ENCODE data around the gene ZNF407.

The ZNF407 gene

DNA sequence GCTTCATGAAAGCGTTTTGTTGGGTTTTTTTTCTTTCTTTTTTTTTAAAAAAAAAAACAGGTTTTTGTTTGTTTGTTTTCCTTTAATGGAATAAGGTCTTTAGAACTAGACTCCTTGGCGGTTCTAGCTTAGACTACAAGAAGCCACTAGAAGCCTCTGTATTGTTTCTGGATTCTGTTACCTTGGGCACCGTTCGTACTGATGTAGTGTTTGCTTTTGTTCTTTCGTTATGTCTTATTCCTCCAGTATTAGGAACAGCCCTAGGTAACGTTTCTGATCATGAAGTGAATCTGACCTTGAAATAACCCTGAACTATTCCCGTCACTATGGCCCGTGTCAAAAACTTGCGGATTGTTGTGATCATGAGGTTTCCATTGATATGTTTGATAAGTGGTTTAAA is 446.6 kb downstream of the ZNF407 start:
- H2BK15ac ChIP-seq (replicated peaks; ENCODE audit: low read depth) = no peak overlapping the region
- no peak overlapping the region for H3K27ac ChIP-seq (ENCODE audit: low read depth, low read length)
- H3K4me3 ChIP-seq (ENCODE audit: low read length) = no peak overlapping the region
- no peak overlapping the region for H4K8ac ChIP-seq (ENCODE audit: low read depth, low read length)
- H3K9ac ChIP-seq (ENCODE audit: low read length) = no peak overlapping the region
- no peak overlapping the region for H3K4me2 ChIP-seq (ENCODE audit: low read length)
- H3K79me1 ChIP-seq (ENCODE audit: low read length) = no peaks in the 10 kb centered on the region
- DNase-seq = no peak
- no peaks in the 10 kb centered on the region for H3K27me3 ChIP-seq (ENCODE audit: insufficient read depth, low read length, poor library complexity)
- no peak overlapping the region for H2BK120ac ChIP-seq (ENCODE audit: low read depth, low read length)
- no peak overlapping the region for H2AK5ac ChIP-seq (ENCODE audit: low read length)
- H3K79me2 ChIP-seq (ENCODE audit: control insufficient read depth, insufficient read depth, low read length) = no peaks in the 10 kb centered on the region
- H2BK5ac ChIP-seq (ENCODE audit: low read length) = no peak overlapping the region
- H4K5ac ChIP-seq (ENCODE audit: low read length) = no peak overlapping the region
- H3K18ac ChIP-seq (ENCODE audit: low read length) = no peak overlapping the region
- no peaks in the 10 kb centered on the region for H3K36me3 ChIP-seq (ENCODE audit: control insufficient read depth, insufficient read depth, low read length)
- WGBS (ENCODE audit: extremely low coverage, insufficient coverage, low lambda C conversion rate) = no CpG with 5 or more reads among the region's 9 CpGs
- H3K4ac ChIP-seq (ENCODE audit: low read depth, low read length) = no peak overlapping the region
- no peaks in the 10 kb centered on the region for H3K4me1 ChIP-seq (ENCODE audit: control insufficient read depth, low read depth, low read length)
- H3K23ac ChIP-seq (ENCODE audit: low read length) = no peak overlapping the region
- H3K56ac ChIP-seq (ENCODE audit: low read length) = no peak overlapping the region

DNA sequence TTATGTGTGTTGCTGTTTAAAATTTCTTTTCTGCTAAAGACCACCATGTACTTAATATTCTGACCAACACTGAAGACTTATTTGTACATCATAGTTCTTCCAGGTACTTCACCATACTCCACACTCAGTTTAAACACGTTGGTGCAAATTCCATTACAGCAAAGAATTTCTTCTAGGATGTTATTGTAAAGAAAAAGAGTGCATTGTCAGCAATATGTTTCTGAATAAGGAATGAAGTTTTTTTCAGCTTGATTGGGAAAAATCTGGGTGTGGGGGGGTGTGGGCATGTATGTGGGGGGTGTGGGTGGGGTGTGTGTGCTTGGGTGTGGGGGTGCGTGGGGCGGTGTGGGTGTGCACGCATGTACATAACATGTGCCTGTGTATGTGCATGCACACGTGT is 447.1 kb downstream of the ZNF407 start:
- no peak overlapping the region for H3K4me3 ChIP-seq (ENCODE audit: low read length)
- H2AK5ac ChIP-seq (ENCODE audit: low read length) = no peak overlapping the region
- no CpG with 5 or more reads among the region's 5 CpGs for WGBS (ENCODE audit: extremely low coverage, insufficient coverage, low lambda C conversion rate)

DNA sequence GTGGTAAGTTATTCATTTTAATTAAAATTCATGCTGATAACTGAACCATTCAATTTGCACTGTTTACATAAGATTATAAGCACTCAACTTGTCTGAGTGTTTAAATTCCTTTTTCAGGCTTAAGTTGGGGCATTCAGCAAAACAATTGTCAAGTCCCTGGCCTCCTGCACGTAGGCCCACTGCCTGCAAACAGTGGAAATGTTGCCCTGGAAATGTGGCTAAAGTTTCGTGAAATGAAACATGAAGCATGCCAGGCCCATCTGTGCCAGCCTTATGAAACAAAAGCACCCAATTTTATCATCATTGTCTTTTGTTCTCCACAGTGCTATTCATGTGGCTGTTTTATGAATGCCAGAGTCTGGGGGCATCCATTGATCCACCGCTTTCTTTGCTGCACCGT is 447.6 kb downstream of the ZNF407 start:
- Histone ChIP-seq H3K36me3 (ENCODE audit: control insufficient read depth, insufficient read depth, low read length) (no peaks in the 10 kb centered on the region), H3K79me2 (ENCODE audit: control insufficient read depth, insufficient read depth, low read length) (no peaks in the 10 kb centered on the region), H2BK120ac (ENCODE audit: low read depth, low read length) (no peak overlapping the region), H4K8ac (ENCODE audit: low read depth, low read length) (no peak overlapping the region), H3K9ac (ENCODE audit: low read length) (no peak overlapping the region), H3K18ac (ENCODE audit: low read length) (no peak overlapping the region), H3K56ac (ENCODE audit: low read length) (no peak overlapping the region), H2BK5ac (ENCODE audit: low read length) (no peak overlapping the region), H3K4me2 (ENCODE audit: low read length) (no peak overlapping the region), H3K27me3 (ENCODE audit: insufficient read depth, low read length, poor library complexity) (no peaks in the 10 kb centered on the region), H3K79me1 (ENCODE audit: low read length) (no peaks in the 10 kb centered on the region), H2AK5ac (ENCODE audit: low read length) (no peak overlapping the region), H3K4me1 (ENCODE audit: control insufficient read depth, low read depth, low read length) (no peaks in the 10 kb centered on the region), H3K23ac (ENCODE audit: low read length) (no peak overlapping the region), H4K5ac (ENCODE audit: low read length) (no peak overlapping the region), H3K4me3 (ENCODE audit: low read length) (no peak overlapping the region), H2BK15ac (replicated peaks; ENCODE audit: low read depth) (no peak overlapping the region), H3K4ac (ENCODE audit: low read depth, low read length) (no peak overlapping the region), H3K27ac (ENCODE audit: low read depth, low read length) (no peak overlapping the region)
- no peak for DNase-seq
- no CpG with 5 or more reads among the region's 4 CpGs for WGBS (ENCODE audit: extremely low coverage, insufficient coverage, low lambda C conversion rate)

More for the DNA sequence above, 447.1 kb downstream of the ZNF407 start:
- no peak overlapping the region for H3K4me2 ChIP-seq (ENCODE audit: low read length)
- H3K27ac ChIP-seq (ENCODE audit: low read depth, low read length) = no peak overlapping the region
- H3K23ac ChIP-seq (ENCODE audit: low read length) = no peak overlapping the region
- no peaks in the 10 kb centered on the region for H3K79me2 ChIP-seq (ENCODE audit: control insufficient read depth, insufficient read depth, low read length)
- no peaks in the 10 kb centered on the region for H3K27me3 ChIP-seq (ENCODE audit: insufficient read depth, low read length, poor library complexity)
- no peaks in the 10 kb centered on the region for H3K36me3 ChIP-seq (ENCODE audit: control insufficient read depth, insufficient read depth, low read length)
- no peak overlapping the region for H2BK5ac ChIP-seq (ENCODE audit: low read length)
- H3K56ac ChIP-seq (ENCODE audit: low read length) = no peak overlapping the region
- H3K18ac ChIP-seq (ENCODE audit: low read length) = no peak overlapping the region
- H4K5ac ChIP-seq (ENCODE audit: low read length) = no peak overlapping the region
- DNase-seq = no peak
- H3K4me1 ChIP-seq (ENCODE audit: control insufficient read depth, low read depth, low read length) = no peaks in the 10 kb centered on the region
- no peak overlapping the region for H2BK15ac ChIP-seq (replicated peaks; ENCODE audit: low read depth)
- no peaks in the 10 kb centered on the region for H3K79me1 ChIP-seq (ENCODE audit: low read length)
- H4K8ac ChIP-seq (ENCODE audit: low read depth, low read length) = no peak overlapping the region
- H3K4ac ChIP-seq (ENCODE audit: low read depth, low read length) = no peak overlapping the region
- no peak overlapping the region for H2BK120ac ChIP-seq (ENCODE audit: low read depth, low read length)
- H3K9ac ChIP-seq (ENCODE audit: low read length) = no peak overlapping the region

DNA sequence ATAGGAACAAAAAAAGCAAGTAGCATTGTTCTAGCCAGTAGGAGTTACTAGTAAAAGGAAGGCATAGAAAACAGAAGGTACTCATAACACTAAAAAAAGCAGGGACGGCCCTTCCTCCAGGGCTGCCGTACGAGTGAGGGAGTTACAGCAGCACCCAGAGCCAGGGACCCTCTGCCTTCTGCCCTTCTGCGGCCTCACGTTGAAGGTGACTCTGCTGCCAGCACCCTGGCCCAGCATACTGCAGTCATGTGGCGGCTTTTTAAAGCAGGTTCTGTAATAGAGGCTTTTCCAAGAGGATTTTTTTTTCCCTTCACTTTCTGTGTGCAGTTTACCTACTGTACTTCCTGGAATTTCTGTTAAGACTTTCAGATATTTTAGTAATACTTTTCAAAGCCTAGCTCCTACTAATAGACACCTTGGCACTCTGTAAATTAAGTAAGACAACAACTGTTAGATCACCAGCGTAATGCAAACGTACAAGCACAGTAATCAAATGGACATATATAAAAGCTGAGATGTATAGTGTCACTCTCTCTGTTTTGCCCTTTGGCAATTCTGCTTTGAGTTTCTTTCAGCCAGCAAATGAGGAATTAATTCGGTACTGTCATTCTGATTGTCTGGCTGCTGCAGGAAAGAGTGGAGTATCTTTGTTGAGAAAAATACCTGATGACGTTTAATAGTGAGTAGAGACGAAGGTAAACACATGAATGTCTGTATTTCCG is 449.7 kb downstream of the ZNF407 start:
- no CpG with 5 or more reads among the region's 12 CpGs for WGBS (ENCODE audit: extremely low coverage, insufficient coverage, low lambda C conversion rate)
- Histone ChIP-seq H3K18ac (ENCODE audit: low read length) (no peak overlapping the region), H2BK5ac (ENCODE audit: low read length) (no peak overlapping the region)

DNA sequence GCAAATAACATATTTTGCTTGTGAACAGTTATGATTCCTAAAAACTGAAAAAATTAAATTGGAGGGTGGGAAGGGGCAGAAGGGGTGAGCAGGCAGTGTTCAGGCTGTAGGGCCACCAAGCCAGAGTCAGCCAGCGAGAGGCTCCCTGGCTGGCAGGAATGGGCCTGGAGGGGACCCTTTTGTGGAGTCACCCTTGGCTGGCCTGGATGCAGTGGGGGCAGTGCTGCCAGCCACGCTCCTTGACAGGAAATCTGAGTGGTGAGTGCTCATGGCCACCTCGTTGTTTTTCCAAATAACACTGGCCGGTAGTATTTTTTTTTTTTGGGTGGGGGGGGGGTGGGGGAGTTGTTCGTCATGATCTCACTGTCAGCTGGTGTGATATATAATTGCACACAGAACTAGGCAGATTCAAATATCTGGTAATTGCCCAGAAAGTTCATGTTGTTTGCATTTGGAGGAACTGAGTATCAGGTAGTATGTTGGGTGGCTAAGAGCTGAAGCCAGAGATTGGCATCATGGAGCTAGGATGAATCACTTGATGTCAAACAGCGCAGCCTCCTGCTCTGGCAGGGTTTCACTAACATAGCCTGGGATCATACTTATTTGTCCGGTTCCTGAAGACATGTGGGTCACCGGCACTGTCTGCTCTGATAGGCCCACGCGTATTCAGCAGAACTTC is 451.2 kb downstream of the ZNF407 start:
- WGBS (ENCODE audit: extremely low coverage, insufficient coverage, low lambda C conversion rate) = no CpG with 5 or more reads among the region's 10 CpGs
- Histone ChIP-seq H3K4ac (ENCODE audit: low read depth, low read length) (no peak overlapping the region), H3K36me3 (ENCODE audit: control insufficient read depth, insufficient read depth, low read length) (no peaks in the 10 kb centered on the region), H2BK120ac (ENCODE audit: low read depth, low read length) (no peak overlapping the region), H3K9ac (ENCODE audit: low read length) (no peak overlapping the region), H3K23ac (ENCODE audit: low read length) (no peak overlapping the region), H3K4me2 (ENCODE audit: low read length) (no peak overlapping the region), H3K79me2 (ENCODE audit: control insufficient read depth, insufficient read depth, low read length) (no peaks in the 10 kb centered on the region), H3K79me1 (ENCODE audit: low read length) (no peaks in the 10 kb centered on the region), H2AK5ac (ENCODE audit: low read length) (no peak overlapping the region), H3K56ac (ENCODE audit: low read length) (no peak overlapping the region), H3K4me1 (ENCODE audit: control insufficient read depth, low read depth, low read length) (no peaks in the 10 kb centered on the region), H4K8ac (ENCODE audit: low read depth, low read length) (no peak overlapping the region), H3K27ac (ENCODE audit: low read depth, low read length) (no peak overlapping the region), H3K4me3 (ENCODE audit: low read length) (no peak overlapping the region), H2BK5ac (ENCODE audit: low read length) (no peak overlapping the region), H3K18ac (ENCODE audit: low read length) (no peak overlapping the region), H3K27me3 (ENCODE audit: insufficient read depth, low read length, poor library complexity) (no peaks in the 10 kb centered on the region), H4K5ac (ENCODE audit: low read length) (no peak overlapping the region), H2BK15ac (replicated peaks; ENCODE audit: low read depth) (no peak overlapping the region)
- no peak for DNase-seq

More for the DNA sequence above, 449.7 kb downstream of the ZNF407 start:
- Histone ChIP-seq H3K27ac (ENCODE audit: low read depth, low read length) (no peak overlapping the region), H4K8ac (ENCODE audit: low read depth, low read length) (no peak overlapping the region), H2AK5ac (ENCODE audit: low read length) (no peak overlapping the region), H4K5ac (ENCODE audit: low read length) (no peak overlapping the region), H3K79me1 (ENCODE audit: low read length) (no peaks in the 10 kb centered on the region), H3K4me3 (ENCODE audit: low read length) (no peak overlapping the region), H3K4me1 (ENCODE audit: control insufficient read depth, low read depth, low read length) (no peaks in the 10 kb centered on the region), H3K4ac (ENCODE audit: low read depth, low read length) (no peak overlapping the region), H3K23ac (ENCODE audit: low read length) (no peak overlapping the region), H3K56ac (ENCODE audit: low read length) (no peak overlapping the region), H3K9ac (ENCODE audit: low read length) (no peak overlapping the region), H3K4me2 (ENCODE audit: low read length) (no peak overlapping the region), H3K36me3 (ENCODE audit: control insufficient read depth, insufficient read depth, low read length) (no peaks in the 10 kb centered on the region), H3K79me2 (ENCODE audit: control insufficient read depth, insufficient read depth, low read length) (no peaks in the 10 kb centered on the region), H3K27me3 (ENCODE audit: insufficient read depth, low read length, poor library complexity) (no peaks in the 10 kb centered on the region), H2BK120ac (ENCODE audit: low read depth, low read length) (no peak overlapping the region), H2BK15ac (replicated peaks; ENCODE audit: low read depth) (no peak overlapping the region)
- DNase-seq = no peak

DNA sequence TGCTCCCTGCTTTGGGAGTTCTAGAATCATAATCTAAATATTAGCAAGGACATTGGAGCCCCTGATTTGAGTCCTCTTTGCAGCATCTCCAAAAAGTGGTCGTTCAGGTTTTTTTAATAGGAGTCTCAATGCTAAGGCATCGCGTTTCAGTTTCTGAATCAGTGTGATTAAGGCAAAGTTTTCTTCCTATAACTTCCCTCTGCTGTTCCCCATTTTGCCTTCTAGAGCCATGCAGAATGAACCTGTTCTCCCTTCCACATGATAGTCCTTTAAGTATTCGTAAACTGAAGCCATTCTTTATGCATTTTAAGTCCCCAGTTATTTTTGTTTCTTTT is 451.8 kb downstream of the ZNF407 start:
- Histone ChIP-seq H3K4me2 (ENCODE audit: low read length) (no peak overlapping the region), H3K79me2 (ENCODE audit: control insufficient read depth, insufficient read depth, low read length) (no peaks in the 10 kb centered on the region), H3K9ac (ENCODE audit: low read length) (no peak overlapping the region), H2BK120ac (ENCODE audit: low read depth, low read length) (no peak overlapping the region), H3K79me1 (ENCODE audit: low read length) (no peaks in the 10 kb centered on the region), H3K27me3 (ENCODE audit: insufficient read depth, low read length, poor library complexity) (no peaks in the 10 kb centered on the region), H2AK5ac (ENCODE audit: low read length) (no peak overlapping the region), H3K23ac (ENCODE audit: low read length) (no peak overlapping the region), H2BK15ac (replicated peaks; ENCODE audit: low read depth) (no peak overlapping the region), H3K4me3 (ENCODE audit: low read length) (no peak overlapping the region), H3K18ac (ENCODE audit: low read length) (no peak overlapping the region), H3K36me3 (ENCODE audit: control insufficient read depth, insufficient read depth, low read length) (no peaks in the 10 kb centered on the region), H2BK5ac (ENCODE audit: low read length) (no peak overlapping the region), H4K8ac (ENCODE audit: low read depth, low read length) (no peak overlapping the region), H3K4ac (ENCODE audit: low read depth, low read length) (no peak overlapping the region), H3K4me1 (ENCODE audit: control insufficient read depth, low read depth, low read length) (no peaks in the 10 kb centered on the region), H3K27ac (ENCODE audit: low read depth, low read length) (no peak overlapping the region), H3K56ac (ENCODE audit: low read length) (no peak overlapping the region), H4K5ac (ENCODE audit: low read length) (no peak overlapping the region)
- WGBS (ENCODE audit: extremely low coverage, insufficient coverage, low lambda C conversion rate) = no CpG with 5 or more reads among the region's 4 CpGs
- DNase-seq = no peak
